ENCODE results near the gene VPS11. TPM values are rescaled to one million over a fixed set of nuclear protein-coding genes. Genes with fewer than 3 reads are reported as not detected.
A peak's percentile ranks its signal among the peaks of the same experiment; 100 is the strongest.

VPS11 gene
- total and polyA plus RNA-seq, 4 donors = 28.1 to 57.8 (median 49.6) TPM

- WGBS (ENCODE audit: insufficient coverage) = 84% methylated on average over 3 of the region's 5 CpGs
- Histone ChIP-seq H3K36me3 (ENCODE audit: control insufficient read depth, insufficient read depth, low read length) (peaks cover 15% of the 10 kb centered on the region), H3K27ac (ENCODE audit: low read depth, low read length) (no peak overlapping the region), H3K4me1 (ENCODE audit: control insufficient read depth, insufficient read depth, low read length) (peaks cover 20% of the 10 kb centered on the region), H3K4me3 (ENCODE audit: low read depth, low read length) (no peak overlapping the region), H3K9me3 (ENCODE audit: control insufficient read depth, insufficient read depth, low read length) (no peaks in the 10 kb centered on the region), H3K27me3 (ENCODE audit: control insufficient read depth, insufficient read depth, low read length) (no peaks in the 10 kb centered on the region)
- DNase-seq (ENCODE audit: low read depth in 4 of 6, low spot score in 6 of 6) = no peak
Measured at GRCh38 chr11:119062779-119063178, 4.8 kb upstream of the VPS11 start.

DNA sequence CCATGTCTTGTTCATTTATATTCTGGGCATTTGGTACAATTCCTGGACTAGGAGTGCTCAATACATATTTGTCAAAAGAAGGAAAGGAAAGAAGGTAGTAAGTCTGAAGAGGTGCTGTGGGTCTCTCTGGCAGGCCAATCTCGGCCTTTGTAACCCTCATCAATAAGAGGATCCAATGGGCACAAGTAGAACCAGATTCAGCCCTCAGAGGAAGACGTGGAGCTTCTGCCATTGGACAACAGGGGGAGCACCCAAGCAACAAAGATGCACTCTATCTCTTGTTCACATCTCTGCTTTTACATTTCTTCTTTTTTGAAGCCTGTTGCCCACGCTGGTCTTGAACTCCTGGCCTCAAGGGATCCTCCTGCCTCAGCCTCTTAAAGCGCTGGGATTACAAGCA lies 2.2 kb upstream of the VPS11 start:
- H3K27ac ChIP-seq (ENCODE audit: low read depth, low read length) = no peak overlapping the region
- H3K27me3 ChIP-seq (ENCODE audit: control insufficient read depth, insufficient read depth, low read length) = no peaks in the 10 kb centered on the region
- WGBS (ENCODE audit: insufficient coverage) = 45% methylated on average over 4 of the region's 4 CpGs
- H3K4me3 ChIP-seq (ENCODE audit: low read depth, low read length) = no peak overlapping the region
- H3K9me3 ChIP-seq (ENCODE audit: control insufficient read depth, insufficient read depth, low read length) = no peaks in the 10 kb centered on the region
- H3K4me1 ChIP-seq (ENCODE audit: control insufficient read depth, insufficient read depth, low read length) = peaks cover 23% of the 10 kb centered on the region
- peak in 1 of 6 donors; percentile 8 for DNase-seq (ENCODE audit: low read depth in 4 of 6, low spot score in 6 of 6)
- H3K36me3 ChIP-seq (ENCODE audit: control insufficient read depth, insufficient read depth, low read length) = peaks cover 21% of the 10 kb centered on the region

GRCh38 chr11:119077839-119078238 lies 10.2 kb downstream of the VPS11 start:
- 95% methylated on average over 9 of the region's 11 CpGs for WGBS (ENCODE audit: insufficient coverage)
- no peaks in the 10 kb centered on the region for H3K4me1 ChIP-seq (ENCODE audit: control insufficient read depth, insufficient read depth, low read length)
- no peaks in the 10 kb centered on the region for H3K27me3 ChIP-seq (ENCODE audit: control insufficient read depth, insufficient read depth, low read length)
- no peak overlapping the region for H3K27ac ChIP-seq (ENCODE audit: low read depth, low read length)
- no peak overlapping the region for H3K4me3 ChIP-seq (ENCODE audit: low read depth, low read length)
- H3K36me3 ChIP-seq (ENCODE audit: control insufficient read depth, insufficient read depth, low read length) = peaks cover 85% of the 10 kb centered on the region
- DNase-seq (ENCODE audit: low read depth in 4 of 6, low spot score in 6 of 6) = no peak
- no peaks in the 10 kb centered on the region for H3K9me3 ChIP-seq (ENCODE audit: control insufficient read depth, insufficient read depth, low read length)

- no peak for DNase-seq (ENCODE audit: low read depth in 4 of 6, low spot score in 6 of 6)
- Histone ChIP-seq H3K27me3 (ENCODE audit: control insufficient read depth, insufficient read depth, low read length) (no peaks in the 10 kb centered on the region), H3K27ac (ENCODE audit: low read depth, low read length) (no peak overlapping the region), H3K36me3 (ENCODE audit: control insufficient read depth, insufficient read depth, low read length) (peaks cover 75% of the 10 kb centered on the region), H3K4me1 (ENCODE audit: control insufficient read depth, insufficient read depth, low read length) (no peaks in the 10 kb centered on the region), H3K4me3 (ENCODE audit: low read depth, low read length) (no peak overlapping the region), H3K9me3 (ENCODE audit: control insufficient read depth, insufficient read depth, low read length) (no peaks in the 10 kb centered on the region)
- WGBS (ENCODE audit: insufficient coverage) = 95% methylated on average over 18 of the region's 19 CpGs
Measured at GRCh38 chr11:119078675-119079420, 11.2 kb downstream of the VPS11 start.

DNA sequence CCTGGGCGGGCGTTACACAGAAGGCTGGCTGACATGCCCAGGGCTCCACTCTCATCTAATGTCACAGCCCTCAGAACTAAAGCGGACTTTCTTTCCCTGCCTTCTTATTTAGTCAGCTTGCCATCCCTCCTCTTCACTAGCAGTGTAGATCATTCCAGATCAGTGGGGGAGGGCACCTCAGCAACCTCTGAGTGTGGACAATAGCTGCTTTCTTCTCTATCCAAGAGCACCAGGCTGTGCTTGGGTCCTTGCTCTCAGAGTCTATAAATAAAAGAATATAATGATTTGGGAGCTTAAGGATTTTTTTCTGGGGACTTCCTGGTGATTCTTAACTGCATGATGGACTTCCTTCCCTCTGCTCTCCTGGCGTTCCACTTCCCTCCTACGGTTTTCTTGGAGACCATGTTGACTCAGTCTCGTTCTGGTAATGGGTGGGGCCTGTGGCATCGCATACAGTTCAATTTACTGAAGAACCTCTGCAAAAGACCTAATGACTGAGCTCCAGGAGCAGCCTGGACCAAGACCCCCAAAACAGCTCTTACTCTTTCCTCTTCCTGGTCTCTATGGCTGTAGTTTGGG lies 14.2 kb downstream of the VPS11 start:
- Histone ChIP-seq H3K9me3 (ENCODE audit: control insufficient read depth, insufficient read depth, low read length) (no peaks in the 10 kb centered on the region), H3K4me3 (ENCODE audit: low read depth, low read length) (no peak overlapping the region), H3K36me3 (ENCODE audit: control insufficient read depth, insufficient read depth, low read length) (peaks cover 55% of the 10 kb centered on the region), H3K27me3 (ENCODE audit: control insufficient read depth, insufficient read depth, low read length) (no peaks in the 10 kb centered on the region), H3K4me1 (ENCODE audit: control insufficient read depth, insufficient read depth, low read length) (peaks cover 18% of the 10 kb centered on the region), H3K27ac (ENCODE audit: low read depth, low read length) (peak overlapping the region; percentile 74)
- WGBS (ENCODE audit: insufficient coverage) = 67% methylated on average over 5 of the region's 7 CpGs
- no peak for DNase-seq (ENCODE audit: low read depth in 4 of 6, low spot score in 6 of 6)

DNA sequence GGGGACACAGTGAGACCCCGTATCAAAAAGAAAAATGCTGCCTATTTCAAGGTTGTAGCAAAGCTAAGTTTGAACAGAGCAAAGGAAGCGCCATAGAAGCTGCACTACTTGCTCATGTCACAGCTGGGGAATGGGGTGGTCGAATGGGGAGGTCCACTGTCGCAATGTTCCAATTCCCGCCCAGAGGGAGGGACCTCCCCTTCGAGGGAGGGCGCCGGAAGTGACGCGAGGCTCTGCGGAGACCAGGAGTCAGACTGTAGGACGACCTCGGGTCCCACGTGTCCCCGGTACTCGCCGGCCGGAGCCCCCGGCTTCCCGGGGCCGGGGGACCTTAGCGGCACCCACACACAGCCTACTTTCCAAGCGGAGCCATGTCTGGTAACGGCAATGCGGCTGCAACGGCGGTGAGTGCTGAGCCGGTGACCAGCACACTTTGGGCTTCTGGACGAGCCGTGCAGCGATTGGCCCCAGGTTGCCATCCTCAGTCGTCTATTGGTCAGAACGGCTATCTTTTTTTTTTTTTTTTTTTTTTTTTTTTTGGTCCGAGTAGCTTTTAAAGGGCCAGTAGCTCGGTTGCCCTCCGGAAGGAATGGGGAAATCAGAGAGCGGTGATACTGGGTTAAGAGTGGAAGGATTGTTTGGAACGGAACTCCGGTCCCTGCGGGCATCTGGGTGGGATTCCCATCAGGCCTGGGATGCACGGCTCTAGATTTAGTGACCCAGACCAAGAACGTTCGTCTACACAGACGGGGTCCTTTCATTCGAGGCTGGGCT lies 17.2 kb downstream of the VPS11 start, which contains the start of gene HMBS:
TSS of gene HMBS (plus strand) at position 219 of the 774 bp plus-strand sequence. CDS start at position 372, 153 bp downstream.
- WGBS (ENCODE audit: insufficient coverage) = under 1% methylated on average over 42 of the region's 45 CpGs

DNA sequence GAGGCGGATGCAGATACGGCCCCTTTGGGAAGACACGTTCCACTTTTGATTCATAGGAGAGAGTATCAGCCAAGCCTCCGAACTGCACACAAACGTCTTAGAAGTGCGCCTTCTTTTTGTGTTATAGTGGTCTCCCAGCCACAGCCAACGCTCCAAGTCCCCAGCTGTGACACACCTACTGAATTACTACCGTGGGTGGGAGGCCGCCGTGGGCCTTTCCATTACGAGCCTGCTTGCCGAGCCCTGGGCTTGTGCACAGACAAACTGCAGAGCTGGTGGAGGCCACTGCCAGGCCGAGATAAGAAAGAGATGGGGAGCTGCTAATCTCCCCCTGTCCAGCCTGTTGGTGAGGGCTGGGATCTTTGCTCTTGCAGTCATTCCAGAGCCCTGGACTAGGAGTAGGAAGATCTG lies 17.8 kb downstream of the VPS11 start:
- H3K9me3 ChIP-seq (ENCODE audit: control insufficient read depth, insufficient read depth, low read length) = no peaks in the 10 kb centered on the region
- H3K27me3 ChIP-seq (ENCODE audit: control insufficient read depth, insufficient read depth, low read length) = no peaks in the 10 kb centered on the region
- WGBS (ENCODE audit: insufficient coverage) = 0% methylated on average over 13 of the region's 13 CpGs
- no peak for DNase-seq (ENCODE audit: low read depth in 4 of 6, low spot score in 6 of 6)
- peak overlapping the region; percentile 99 for H3K4me3 ChIP-seq (ENCODE audit: low read depth, low read length)
- H3K27ac ChIP-seq (ENCODE audit: low read depth, low read length) = peak overlapping the region; percentile 98
- H3K36me3 ChIP-seq (ENCODE audit: control insufficient read depth, insufficient read depth, low read length) = peaks cover 38% of the 10 kb centered on the region
- peaks cover 18% of the 10 kb centered on the region for H3K4me1 ChIP-seq (ENCODE audit: control insufficient read depth, insufficient read depth, low read length)

More for the DNA sequence above, 17.2 kb downstream of the VPS11 start, which contains the start of gene HMBS:
- Histone ChIP-seq H3K9me3 (ENCODE audit: control insufficient read depth, insufficient read depth, low read length) (no peaks in the 10 kb centered on the region), H3K27me3 (ENCODE audit: control insufficient read depth, insufficient read depth, low read length) (no peaks in the 10 kb centered on the region), H3K4me3 (ENCODE audit: low read depth, low read length) (peak within 1 kb of the TSS; percentile 99), H3K27ac (ENCODE audit: low read depth, low read length) (peak within 1 kb of the TSS; percentile 98), H3K36me3 (ENCODE audit: control insufficient read depth, insufficient read depth, low read length) (peaks cover 38% of the 10 kb centered on the region), H3K4me1 (ENCODE audit: control insufficient read depth, insufficient read depth, low read length) (peaks cover 18% of the 10 kb centered on the region)
- DNase-seq (ENCODE audit: low read depth in 4 of 6, low spot score in 6 of 6) = peak; percentile 87 to 98 (median 96)

DNA sequence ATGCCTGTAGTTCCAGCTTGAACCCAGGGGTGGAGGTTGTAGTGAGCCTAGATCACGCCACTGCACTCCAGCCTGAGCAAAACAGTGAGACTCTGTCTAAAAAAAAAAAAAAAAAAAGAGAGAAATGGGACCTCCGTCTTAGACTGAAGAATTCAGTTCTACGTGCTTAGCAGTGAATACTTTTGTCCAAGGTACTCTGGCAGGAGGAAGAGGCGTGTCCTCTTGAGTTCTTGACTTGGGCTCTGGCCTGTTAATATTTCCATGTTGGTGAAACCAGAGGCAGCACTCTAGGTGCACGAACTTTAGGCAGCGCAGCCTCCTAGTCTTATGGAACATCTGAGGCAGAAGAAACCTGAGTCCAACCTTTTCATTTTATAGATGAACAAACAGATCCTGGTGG lies 19.5 kb downstream of the VPS11 start:
- DNase-seq (ENCODE audit: low read depth in 4 of 6, low spot score in 6 of 6) = no peak
- 89% methylated on average over 5 of the region's 6 CpGs for WGBS (ENCODE audit: insufficient coverage)
- peaks cover 30% of the 10 kb centered on the region for H3K36me3 ChIP-seq (ENCODE audit: control insufficient read depth, insufficient read depth, low read length)
- H3K27me3 ChIP-seq (ENCODE audit: control insufficient read depth, insufficient read depth, low read length) = no peaks in the 10 kb centered on the region
- no peaks in the 10 kb centered on the region for H3K9me3 ChIP-seq (ENCODE audit: control insufficient read depth, insufficient read depth, low read length)
- H3K4me3 ChIP-seq (ENCODE audit: low read depth, low read length) = no peak overlapping the region
- H3K4me1 ChIP-seq (ENCODE audit: control insufficient read depth, insufficient read depth, low read length) = peaks cover 26% of the 10 kb centered on the region
- no peak overlapping the region for H3K27ac ChIP-seq (ENCODE audit: low read depth, low read length)

GRCh38 chr11:119087747-119088241 lies 20.2 kb downstream of the VPS11 start:
- peaks cover 32% of the 10 kb centered on the region for H3K4me1 ChIP-seq (ENCODE audit: control insufficient read depth, insufficient read depth, low read length)
- H3K4me3 ChIP-seq (ENCODE audit: low read depth, low read length) = no peak overlapping the region
- no peaks in the 10 kb centered on the region for H3K27me3 ChIP-seq (ENCODE audit: control insufficient read depth, insufficient read depth, low read length)
- no CpG with 5 or more reads among the region's 2 CpGs for WGBS (ENCODE audit: insufficient coverage)
- H3K27ac ChIP-seq (ENCODE audit: low read depth, low read length) = no peak overlapping the region
- H3K36me3 ChIP-seq (ENCODE audit: control insufficient read depth, insufficient read depth, low read length) = peaks cover 32% of the 10 kb centered on the region
- no peaks in the 10 kb centered on the region for H3K9me3 ChIP-seq (ENCODE audit: control insufficient read depth, insufficient read depth, low read length)
- no peak for DNase-seq (ENCODE audit: low read depth in 4 of 6, low spot score in 6 of 6)
